GM12878 (cell line): ENCODE results near the gene COL3A1. TPM values are rescaled to one million over a fixed set of nuclear protein-coding genes. Genes with fewer than 3 reads are reported as not detected.

ENCODE experiments used
- ATAC-seq: fragments of 200-7000 bp; cut with Tn5 transposase; 3 replicates; pipeline ENCODE4 v1.9.1; 2020; ENCODE audit warnings: mild to moderate bottlenecking, moderate library complexity
- BruUV-seq: library from RNA; stranded (reverse); fragments of 400-500 nt; replicated peaks from 2 replicates; lab custom pipeline; 2021; lab: Mats Ljungman, UMichigan
- CTCF ChIA-PET: fragments of 300-600 bp; sonication (Branson Sonifier 250); formaldehyde crosslinking; extraction: SDS; loops from one replicate; lab custom pipeline; 2021; ENCODE audit warnings: inconsistent platforms; lab: Yijun Ruan, JAX
- POLR2A ChIA-PET: fragments of 350-600 bp; formaldehyde crosslinking; extraction: SDS; loops from one replicate; lab custom pipeline; 2021; ENCODE audit warnings: inconsistent platforms; lab: Charles Lee
- RAD21 ChIA-PET: fragments of 300-600 bp; sonication (Branson Sonifier 250); formaldehyde crosslinking; loops from one replicate; lab custom pipeline; 2023; ENCODE audit warnings: antibody characterized with exemption; ENCODE audit not compliant: unreplicated experiment; lab: Charles Lee
- SMC1A ChIA-PET: fragments of 300-600 bp; sonication (Branson Sonifier 250); formaldehyde crosslinking; loops from one replicate; lab custom pipeline; 2023; ENCODE audit not compliant: unreplicated experiment, uncharacterized antibody; lab: Charles Lee
- DNase-seq: peaks from one replicate; pipeline ENCODE4 v3.0.0-alpha.2; 2011; ENCODE audit warnings: low read depth, low spot score
- FAIRE-seq: peaks from 3 replicates; lab custom pipeline; 2011; peaks lifted over from hg19 to GRCh38; lab: Jason Lieb, UNC
- H2AFZ ChIP-seq: 2 replicates; pipeline ENCODE4 v1.6.0; 2011; ENCODE audit warnings: low read depth, low read length, control low read depth; ENCODE audit not compliant: control insufficient read depth
- H3K27ac ChIP-seq: 2 replicates; pipeline ENCODE4 v1.5.1; 2011; ENCODE audit warnings: control low read depth; ENCODE audit not compliant: control insufficient read depth, insufficient read depth
- H3K27me3 ChIP-seq, 2 experiments: replicated peaks in 1 of 2; 2 replicates each; pipeline versions ENCODE4 v1.6.0 to v1.6.1; 2011; ENCODE audit warnings: low read length in 1 of 2; ENCODE audit not compliant: control insufficient read depth in 2 of 2, insufficient read depth in 2 of 2
- H3K36me3 ChIP-seq, 2 experiments: 2 replicates each; pipeline ENCODE4 v1.5.1; 2011; ENCODE audit warnings: low read length in 1 of 2; ENCODE audit not compliant: control insufficient read depth in 2 of 2, insufficient read depth in 2 of 2
- H3K4me1 ChIP-seq: 2 replicates; pipeline ENCODE4 v1.6.1; 2011; ENCODE audit warnings: mild to moderate bottlenecking, low read length, moderate library complexity, mixed read lengths; ENCODE audit not compliant: control insufficient read depth, insufficient read depth
- H3K4me2 ChIP-seq: 2 replicates; pipeline ENCODE4 v1.6.0; 2011; ENCODE audit warnings: control low read depth; ENCODE audit not compliant: control insufficient read depth, insufficient read depth
- H3K4me3 ChIP-seq: fragments of 200-600 bp; sonication (generic); 2 replicates; pipeline ENCODE4 v1.5.1; 2016
- H3K79me2 ChIP-seq: 2 replicates; pipeline ENCODE4 v1.6.0; 2011; ENCODE audit warnings: low read length; ENCODE audit not compliant: control insufficient read depth, insufficient read depth
- H3K9ac ChIP-seq: 2 replicates; pipeline ENCODE4 v1.8.0; 2011; ENCODE audit warnings: low read length, control low read depth, mixed read lengths; ENCODE audit not compliant: control insufficient read depth, insufficient read depth
- H3K9me3 ChIP-seq: replicated peaks from 3 replicates; pipeline ENCODE4 v1.5.1; 2011; ENCODE audit warnings: mild to moderate bottlenecking, low read length; ENCODE audit not compliant: control insufficient read depth, insufficient read depth
- H4K20me1 ChIP-seq: 2 replicates; pipeline ENCODE4 v1.6.0; 2011; ENCODE audit not compliant: control insufficient read depth, insufficient read depth
- ASH2L ChIP-seq: fragments of 300-600, 200-600 bp; sonication (generic); IDR thresholded peaks from 2 replicates; pipeline ENCODE4 v1.6.1; 2017; ENCODE audit warnings: low read depth, mild to moderate bottlenecking, borderline replicate concordance
- CBFB ChIP-seq: IDR thresholded peaks from 2 replicates; pipeline ENCODE4 v1.6.1; 2016; ENCODE audit warnings: antibody characterized with exemption, low read depth
- CHD4 ChIP-seq: fragments of 200-600 bp; sonication (generic); IDR thresholded peaks from 2 replicates; pipeline ENCODE4 v1.6.1; 2016; ENCODE audit warnings: mild to moderate bottlenecking
- CUX1 ChIP-seq: IDR thresholded peaks from 2 replicates; pipeline ENCODE4 v1.6.1; 2012; ENCODE audit warnings: improper control_type of control experiment, low read depth, low read length; ENCODE audit not compliant: insufficient replicate concordance
- GABPA ChIP-seq: IDR thresholded peaks from 2 replicates; pipeline ENCODE4 v1.6.1; 2014; ENCODE audit warnings: antibody characterized with exemption, low read depth, mild to moderate bottlenecking, inconsistent platforms
- GATAD2B ChIP-seq: fragments of 450-650 bp; conservative IDR thresholded peaks from 2 replicates; pipeline ENCODE4 v1.6.1; 2017; ENCODE audit warnings: low read depth, mild to moderate bottlenecking, moderate library complexity
- JUNB ChIP-seq: IDR thresholded peaks from 2 replicates; pipeline ENCODE4 v1.6.1; 2016; ENCODE audit warnings: antibody characterized with exemption, mild to moderate bottlenecking
- NR2C1 ChIP-seq: fragments of 450-650 bp; IDR thresholded peaks from 2 replicates; pipeline ENCODE4 v1.6.1; 2017; ENCODE audit warnings: antibody characterized with exemption, mild to moderate bottlenecking, moderate library complexity
- PKNOX1 ChIP-seq: fragments of 450-650 bp; IDR thresholded peaks from 2 replicates; pipeline ENCODE4 v1.6.1; 2016; ENCODE audit warnings: mild to moderate bottlenecking
- POLR2AphosphoS2 ChIP-seq: IDR thresholded peaks from 2 replicates; pipeline ENCODE4 v1.6.1; 2011; ENCODE audit warnings: low read depth, mild to moderate bottlenecking, low read length, improper control_type of control experiment, moderate library complexity
- SIN3A ChIP-seq: IDR thresholded peaks from 2 replicates; pipeline ENCODE4 v1.6.1; 2012; ENCODE audit warnings: low read depth, low read length, improper control_type of control experiment
- STAT3 ChIP-seq: IDR thresholded peaks from 2 replicates; pipeline ENCODE4 v1.6.1; 2011; ENCODE audit warnings: low read depth, low read length, improper control_type of control experiment
- TAF1 ChIP-seq: IDR thresholded peaks from 2 replicates; pipeline ENCODE4 v1.6.1; 2011; ENCODE audit warnings: mild to moderate bottlenecking, low read depth, low read length, borderline replicate concordance
- ZBTB4 ChIP-seq: fragments of 450-650 bp; formaldehyde crosslinking; IDR thresholded peaks from 2 replicates; pipeline ENCODE4 v1.4.0; 2022; ENCODE audit warnings: mild to moderate bottlenecking, moderate library complexity
- ZNF207 ChIP-seq: fragments of 450-650 bp; IDR thresholded peaks from 2 replicates; pipeline ENCODE4 v1.6.1; 2014; ENCODE audit warnings: antibody characterized with exemption, mild to moderate bottlenecking, borderline replicate concordance
- ZZZ3 ChIP-seq: IDR thresholded peaks from 2 replicates; pipeline ENCODE4 v1.6.1; 2011; ENCODE audit warnings: low read depth; ENCODE audit not compliant: control insufficient read depth, insufficient read length
- WGBS: methylation state at CpG from one replicate; pipeline ENCODE4 v1.1.6; 2016; ENCODE audit warnings: low lambda C conversion rate; ENCODE audit not compliant: insufficient replicate concordance, insufficient coverage; ENCODE audit errors: missing lambda C conversion rate; 5-methylcytosine and 5-hydroxymethylcytosine counted together
- in situ Hi-C: fragments of 300-500 bp; cut with MboI; formaldehyde crosslinking; loops from 9 replicates; pipeline ENCODE4 v1.14.3; 2018; ENCODE audit warnings: mixed read lengths
- intact Hi-C: fragments of 100-400 bp; cut with micrococcal nuclease; formaldehyde crosslinking; loops from one replicate; pipeline ENCODE4 v1.14.2; 2022; ENCODE audit not compliant: unreplicated experiment
- polyA plus RNA-seq, 11 experiments: library from polyadenylated mRNA; depleted of rRNA in 4 of 11; unstranded in 6 of 11; stranded (reverse) in 5 of 11; fragments of >200 nt; fragmentation: Nextera tagmentation in 4 of 11; fragmentation: Illumina TruSeq in 1 of 11; extraction: Ambion mirVana in 4 of 11; extraction: Trizol in 1 of 11; gene quantifications; 1 replicate in 1 of 11; 2 replicates in 10 of 11; pipeline versions ENCODE4 v1.2.1 to v1.2.3, GENCODE V29; 2011 to 2016; ENCODE audit warnings: inconsistent platforms in 2 of 11, missing spikeins in 2 of 11, low read depth in 1 of 11
- total RNA-seq, 4 experiments: library from RNA; depleted of rRNA in 3 of 4; stranded (reverse); fragments of >200 nt in 3 of 4; fragmentation: Illumina TruSeq in 1 of 4; extraction: Trizol in 1 of 4; gene quantifications; 2 replicates each; pipeline versions ENCODE4 v1.2.1 to v1.2.3, GENCODE V29; 2013 to 2021

COL3A1 gene
- total and polyA plus RNA-seq, 10 of the 15 experiments (the other 5 are each of a cell fraction or from before 2014, with no cell fraction given): 0.04 to 0.67 (median 0.10) TPM; not detected in 2

- Histone ChIP-seq H2AFZ (no peak overlapping the region), H3K4me2 (no peak overlapping the region), H3K9ac (no peak overlapping the region), H3K27me3 (no peaks in the 10 kb centered on the region), H3K36me3 (no peaks in the 10 kb centered on the region), H3K79me2 (no peaks in the 10 kb centered on the region), H3K4me3 (no peak overlapping the region), H3K27ac (no peak overlapping the region), H3K4me1 (no peaks in the 10 kb centered on the region), H4K20me1 (no peaks in the 10 kb centered on the region), H3K9me3 (no peaks in the 10 kb centered on the region)
- ChIA-PET RAD21 (no interaction called here), POLR2A (no interaction called here), SMC1A (no interaction called here), CTCF (no interaction called here)
- no TSS peak for BruUV-seq
- WGBS: 13% methylated on average over 7 of the region's 7 CpGs
- DNase-seq: no peak
- no peak for ATAC-seq
- in situ Hi-C loops (no loop called here), intact Hi-C loops (no loop called here)
- FAIRE-seq: no peak
- no peak for TF ChIP-seq STAT3
- no peak for TF ChIP-seq ASH2L
- TF ChIP-seq GATAD2B: no peak
- no peak for TF ChIP-seq NR2C1
- no peak for TF ChIP-seq CHD4
- TF ChIP-seq ZBTB4: no peak
- TF ChIP-seq JUNB: no peak
- TF ChIP-seq SIN3A: no peak
- TF ChIP-seq ZZZ3: no peak
- no peak for TF ChIP-seq TAF1
- no peak for TF ChIP-seq CBFB
- TF ChIP-seq ZNF207: no peak
- TF ChIP-seq PKNOX1: no peak
- no peak for TF ChIP-seq GABPA
- TF ChIP-seq POLR2AphosphoS2: no peak
- TF ChIP-seq CUX1: no peak
These were observed 47.9 kb downstream of the COL3A1 start for GRCh38 chr2:189022053-189022481.
